SU-DHL-6 (cell line): Measurements from ENCODE around the gene FAM111B.

Experiments used
- CTCF ChIP-seq: fragments of 200-600 bp; sonication (generic); IDR thresholded peaks from one replicate; pipeline ENCODE4 v1.5.1; 2017; ENCODE audit warnings: antibody characterized with exemption, mild to moderate bottlenecking, low read length, moderate library complexity; ENCODE audit not compliant: insufficient read depth, poor library complexity, severe bottlenecking
- EZH2phosphoT487 ChIP-seq: fragments of 200-600 bp; sonication (generic), shearing (Covaris generic); conservative IDR thresholded peaks from 2 replicates; pipeline ENCODE4 v1.6.1; 2018; ENCODE audit warnings: mild to moderate bottlenecking, antibody characterized with exemption, low read length, moderate library complexity, mixed read lengths

- TF ChIP-seq CTCF (no peak), EZH2phosphoT487 (no peak)
Observed at GRCh38 chr11:59112494-59112893, 5.5 kb downstream of the FAM111B start.
